Stomach (tissue), 9 donors: ENCODE measurements around the gene NELL1. TPM values are rescaled to one million over a fixed set of nuclear protein-coding genes. Genes with fewer than 3 reads are reported as not detected.

Source experiments
- DNase-seq, 2 donors: peaks; one replicate each; pipeline versions ENCODE4 v3.0.0 to v3.0.0-alpha.2; 2013 to 2019
- H3K27ac ChIP-seq, 5 donors: fragments of 200-600 bp in 4 of 5; sonication (generic) in 4 of 5; one replicate each; pipeline ENCODE4 v1.5.1; 2013 to 2019; ENCODE audit warnings: mild to moderate bottlenecking in 1 of 5, moderate library complexity in 1 of 5
- H3K27me3 ChIP-seq, 3 donors: fragments of 200-600 bp; sonication (generic); one replicate each; pipeline ENCODE4 v1.5.1; 2017 to 2019; ENCODE audit warnings: mixed run types in 1 of 3
- H3K36me3 ChIP-seq, 4 donors: fragments of 200-600 bp; sonication (generic); 1 replicate in 3 of 4; 2 replicates in 1 of 4; pipeline ENCODE4 v1.5.1; 2016 to 2019
- H3K4me1 ChIP-seq, 4 donors: fragments of 200-600 bp; sonication (generic); one replicate each; pipeline ENCODE4 v1.5.1; 2016 to 2019
- H3K4me3 ChIP-seq, 4 donors: fragments of 200-600 bp; sonication (generic) in 3 of 4; one replicate each; pipeline ENCODE4 v1.5.1; 2016 to 2019; ENCODE audit warnings: mild to moderate bottlenecking in 1 of 4
- H3K9me3 ChIP-seq, 4 donors: fragments of 200-600 bp; sonication (generic); one replicate each; pipeline ENCODE4 v1.5.1; 2016 to 2019
- CTCF ChIP-seq, 7 experiments: fragments of 450-650 bp in 4 of 7; fragments of 200-600 bp in 3 of 7; sonication (generic) in 3 of 7; IDR thresholded peaks; one replicate each; pipeline ENCODE4 v1.5.1; 2016 to 2019; ENCODE audit warnings: antibody characterized with exemption in 7 of 7, control low read depth in 2 of 7, mild to moderate bottlenecking in 1 of 7
- EP300 ChIP-seq: sonication (generic); formaldehyde crosslinking; IDR thresholded peaks from one replicate; pipeline ENCODE4 v1.6.1; 2017; ENCODE audit warnings: antibody characterized with exemption
- POLR2A ChIP-seq, 4 donors: fragments of 450-650 bp; IDR thresholded peaks; one replicate each; pipeline ENCODE4 v1.6.1; 2016; ENCODE audit warnings: antibody characterized with exemption in 4 of 4, control low read depth in 2 of 4, mild to moderate bottlenecking in 1 of 4, moderate library complexity in 1 of 4
- POLR2AphosphoS5 ChIP-seq, 3 donors: sonication (generic); formaldehyde crosslinking; IDR thresholded peaks; one replicate each; pipeline ENCODE4 v1.6.1; 2016; ENCODE audit warnings: antibody characterized with exemption in 3 of 3
- WGBS, 5 donors: extraction: QIAGEN DNeasy Blood & Tissue Kit in 3 of 5; methylation state at CpG; one replicate each; pipeline versions ENCODE4 v1.1.5 to v1.1.7; 2013 to 2018; 5-methylcytosine and 5-hydroxymethylcytosine counted together
- intact Hi-C: fragments of 100-400 bp; cut with DNase I; formaldehyde crosslinking; loops from one replicate; pipeline ENCODE4 v1.15.1; 2023; ENCODE audit warnings: low total_unique reads
- polyA plus RNA-seq, 3 donors: library from polyadenylated mRNA; stranded (reverse); fragments of 200-250 nt; gene quantifications; one replicate each; pipeline ENCODE4 v1.2.3, GENCODE V29; 2013
- total RNA-seq, 5 donors: library from RNA; depleted of rRNA; stranded (reverse); fragments of >200 nt; gene quantifications; one replicate each; pipeline versions ENCODE4 v1.1.0 to v1.2.3, GENCODE V29; 2014 to 2016
- donor health status: healthy with polysubstance abuse.
- donor health status: Bipolar disorder and iron deficiency.
- donor health status: healthy.

NELL1 gene
- total and polyA plus RNA-seq, 8 donors: 0.05 to 15.4 (median 2.7) TPM; not detected in 5

DNA sequence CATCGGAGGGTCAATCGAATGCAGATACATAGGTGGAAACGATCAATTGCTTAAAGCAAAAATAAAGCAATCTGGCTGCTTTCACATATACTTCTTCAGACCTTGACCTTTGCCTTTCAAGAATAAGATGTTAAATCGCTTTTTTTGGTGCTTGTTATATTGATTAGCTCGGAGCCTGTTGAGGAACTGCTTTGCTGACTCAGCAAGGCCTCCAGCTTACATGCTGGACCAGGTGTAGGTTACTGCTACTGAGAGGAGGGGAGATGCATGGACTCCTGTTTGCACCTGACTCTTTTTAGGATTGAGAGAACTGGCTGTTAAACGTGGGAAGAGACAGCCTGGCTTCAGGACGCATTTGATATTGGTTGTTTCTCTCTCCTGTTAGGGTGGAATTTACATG is 31.3 kb upstream of the NELL1 start:
- Histone ChIP-seq H3K9me3 (no peaks in the 10 kb centered on the region), H3K27ac (no peak overlapping the region), H3K36me3 (no peaks in the 10 kb centered on the region), H3K4me1 (no peaks in the 10 kb centered on the region), H3K4me3 (no peak overlapping the region), H3K27me3 (peaks cover 0 to 14% (median 0%) of the 10 kb centered on the region in 3 donors)
- TF ChIP-seq EP300: no peak
- no peak for TF ChIP-seq POLR2AphosphoS5 (IDR thresholded peaks at IDR 0.05)
- TF ChIP-seq POLR2A (IDR thresholded peaks at IDR 0.05): no peak
- no peak for TF ChIP-seq CTCF (IDR thresholded peaks at IDR 0.05)
- 61 to 73% (median 69%) methylated on average over 7 of the region's 7 CpGs for WGBS, 5 donors
- no peak for DNase-seq
- intact Hi-C loops: no loop called here

GRCh38 chr11:20639688-20640087 is 29.7 kb upstream of the NELL1 start:
- 43 to 55% (median 48%) methylated on average over 3 of the region's 3 CpGs for WGBS, 5 donors
- Histone ChIP-seq H3K27ac (no peak overlapping the region), H3K4me1 (no peaks in the 10 kb centered on the region), H3K27me3 (peaks cover 0 to 14% (median 0%) of the 10 kb centered on the region in 3 donors), H3K36me3 (no peaks in the 10 kb centered on the region), H3K4me3 (no peak overlapping the region), H3K9me3 (no peaks in the 10 kb centered on the region)
- no peak for DNase-seq
- TF ChIP-seq EP300 (no peak), POLR2AphosphoS5 (IDR thresholded peaks at IDR 0.05) (no peak), POLR2A (IDR thresholded peaks at IDR 0.05) (no peak), CTCF (IDR thresholded peaks at IDR 0.05) (no peak)
- intact Hi-C loops: no loop called here

GRCh38 chr11:20640401-20640800 is 29.0 kb upstream of the NELL1 start:
- TF ChIP-seq CTCF (IDR thresholded peaks at IDR 0.05) (no peak), POLR2AphosphoS5 (IDR thresholded peaks at IDR 0.05) (no peak), POLR2A (IDR thresholded peaks at IDR 0.05) (no peak), EP300 (no peak)
- DNase-seq: no peak
- H3K27ac ChIP-seq: no peak overlapping the region
- H3K27me3 ChIP-seq: peaks cover 0 to 14% (median 0%) of the 10 kb centered on the region in 3 donors
- no peak overlapping the region for H3K4me3 ChIP-seq
- 84 to 100% (median 93%) methylated on average over 2 of the region's 2 CpGs for WGBS, 5 donors
- no peaks in the 10 kb centered on the region for H3K9me3 ChIP-seq
- intact Hi-C loops: no loop called here
- H3K4me1 ChIP-seq: no peaks in the 10 kb centered on the region
- H3K36me3 ChIP-seq: no peaks in the 10 kb centered on the region

GRCh38 chr11:20644360-20644759 is 25.0 kb upstream of the NELL1 start:
- Histone ChIP-seq H3K4me1 (no peaks in the 10 kb centered on the region), H3K36me3 (no peaks in the 10 kb centered on the region), H3K27me3 (peaks cover 0 to 14% (median 0%) of the 10 kb centered on the region in 3 donors), H3K4me3 (no peak overlapping the region), H3K27ac (no peak overlapping the region), H3K9me3 (no peaks in the 10 kb centered on the region)
- intact Hi-C loops: no loop called here
- DNase-seq: no peak
- TF ChIP-seq EP300 (no peak), POLR2A (IDR thresholded peaks at IDR 0.05) (no peak), POLR2AphosphoS5 (IDR thresholded peaks at IDR 0.05) (no peak), CTCF (IDR thresholded peaks at IDR 0.05) (no peak)
- WGBS, 5 donors: 82 to 87% (median 83%) methylated on average over 4 of the region's 4 CpGs
